Posterior vena cava (tissue), 2 donors: ENCODE measurements around the gene DLGAP1. TPM values are rescaled to one million over a fixed set of nuclear protein-coding genes. Genes with fewer than 3 reads are reported as not detected.

Source experiments
- DNase-seq: peaks from one replicate; pipeline ENCODE4 v3.0.0-alpha.2; 2020; ENCODE audit warnings: low spot score
- intact Hi-C, 2 donors: fragments of 100-400 bp; cut with DNase I; formaldehyde crosslinking; loops; one replicate each; pipeline versions ENCODE4 v1.14.1 to v1.14.2; 2022 to 2023
- total RNA-seq, 2 donors: library from RNA; stranded (reverse); fragmentation: NEBNext Ultra II Directional; extraction: Animal tissue kit (Norgen Biotek cat#: 25700); gene quantifications; one replicate each; pipeline ENCODE4 v1.2.1, GENCODE V29; 2021
- donor health status: DM: yes; HTN: yes; CAD: no.
- donor health status: DM: yes; HTN: yes; CAD: no.

The DLGAP1 gene
- total RNA-seq, 2 donors from 2014 or later, result 0.05 to 0.32 TPM

DNA sequence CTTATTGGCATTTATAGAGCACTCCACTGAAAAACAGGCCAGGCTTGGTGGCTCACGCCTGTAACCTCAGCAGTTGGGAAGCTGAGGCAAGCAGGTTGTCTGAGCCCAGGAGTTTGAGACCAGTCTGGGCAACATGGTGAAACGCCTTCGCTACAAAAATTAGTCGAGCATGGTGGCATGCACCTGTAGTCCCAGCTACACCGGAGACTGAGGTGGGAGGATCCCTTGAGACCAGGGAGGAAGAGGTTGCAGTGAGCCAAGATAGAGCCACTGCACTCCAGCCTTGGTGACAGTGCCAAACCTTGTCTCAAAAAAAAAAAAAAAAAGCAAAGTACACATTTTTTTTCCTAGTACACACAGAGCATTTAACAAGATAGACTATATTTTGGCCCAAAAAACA lies 909.0 kb downstream of the DLGAP1 start:
- intact Hi-C loops, result no loop called here
- DNase-seq, result no peak

DNA sequence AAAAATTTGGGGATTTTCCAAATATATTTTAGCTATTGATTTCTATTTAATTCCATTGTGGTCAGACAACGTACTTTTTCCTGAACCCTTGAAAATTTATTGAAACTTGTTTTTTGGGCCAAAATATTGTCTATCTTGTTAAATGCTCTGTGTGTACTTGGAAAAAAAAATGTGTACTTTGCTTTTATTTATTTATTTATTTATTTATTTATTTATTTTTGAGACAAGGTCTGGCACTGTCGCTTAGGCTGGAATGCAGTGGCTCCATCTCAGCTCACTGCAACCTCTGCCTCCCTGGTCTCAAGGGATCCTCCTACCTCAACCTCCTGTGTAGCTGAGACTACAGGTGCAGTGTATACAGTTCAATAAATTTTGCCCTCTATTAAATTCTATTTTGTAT lies 910.6 kb downstream of the DLGAP1 start:
- DNase-seq, result no peak
- intact Hi-C loops, result no loop called here

DNA sequence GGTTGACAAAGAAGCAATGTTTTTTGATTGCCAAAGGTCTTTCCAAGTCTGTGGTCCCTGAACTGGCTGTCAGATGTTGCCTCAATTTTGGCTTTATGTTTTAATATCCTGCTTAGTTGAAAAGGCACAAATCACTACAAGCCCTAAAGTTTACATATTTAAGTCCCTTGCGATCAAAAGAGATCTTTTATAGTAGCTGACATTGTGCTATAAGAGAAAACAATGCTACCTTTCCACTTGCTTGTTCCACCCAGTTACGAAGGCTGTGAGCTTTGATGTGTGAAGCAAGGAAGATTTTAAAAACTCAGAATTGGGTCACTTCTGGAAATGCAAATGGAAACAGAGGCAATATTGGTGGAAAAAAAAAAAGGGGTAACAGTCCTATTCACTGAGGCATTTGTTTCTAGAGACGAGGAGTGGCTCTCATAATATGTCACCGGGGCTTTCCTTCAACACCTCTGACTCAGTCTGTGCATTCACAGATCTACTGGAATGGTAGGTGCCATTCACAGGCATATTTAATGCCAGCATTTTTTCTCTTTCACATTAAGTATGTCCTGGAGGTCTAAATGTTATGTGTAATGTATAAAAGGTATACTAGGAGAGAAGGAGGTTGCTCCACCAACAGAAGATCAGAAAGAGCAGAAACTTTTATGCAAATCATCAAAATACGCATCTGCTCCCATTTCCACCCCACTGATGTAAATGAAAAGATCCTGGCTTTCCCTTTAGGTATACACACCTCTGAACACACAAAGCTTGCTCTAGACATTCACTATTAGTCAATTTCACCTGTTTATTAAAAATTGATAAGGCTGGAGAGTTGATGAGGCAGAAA lies 913.3 kb downstream of the DLGAP1 start:
- no peak for DNase-seq
- intact Hi-C loops, result no loop called here

GRCh38 chr18:3540805-3541548 lies 914.1 kb downstream of the DLGAP1 start:
- intact Hi-C loops, result no loop called here
- no peak for DNase-seq

DNA sequence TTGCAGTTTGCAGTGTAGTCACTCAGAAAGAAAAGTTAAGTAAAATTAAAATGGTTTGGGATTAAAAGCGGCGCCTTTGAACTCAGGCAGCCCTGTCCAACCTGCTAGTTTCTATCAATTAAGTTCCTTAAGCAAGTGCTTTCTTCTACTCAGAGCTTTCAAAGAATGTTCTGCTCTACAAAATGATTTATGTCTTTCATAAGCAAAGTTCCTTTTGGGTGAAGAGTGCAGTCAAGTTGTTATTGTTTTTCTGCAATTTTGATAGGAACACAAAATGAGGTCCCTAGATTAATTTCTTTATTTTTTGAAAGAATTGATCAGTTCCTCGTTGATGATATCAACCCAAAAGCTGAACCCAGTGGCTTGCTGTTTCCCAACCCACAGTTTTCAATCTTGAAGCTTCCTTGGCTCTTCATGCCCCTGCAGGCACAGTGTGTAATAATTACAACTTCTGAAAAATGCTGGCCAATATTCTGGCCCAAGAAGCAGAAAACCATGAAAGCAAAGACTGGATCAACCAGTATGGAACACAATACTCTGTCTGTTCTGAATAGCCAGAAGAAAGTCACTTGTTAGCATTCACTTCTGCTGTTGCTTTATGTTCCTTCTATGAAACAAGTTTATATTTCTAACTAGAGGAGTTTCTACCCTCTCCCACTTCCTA lies 916.0 kb downstream of the DLGAP1 start:
- intact Hi-C loops, result no loop called here
- DNase-seq, result no peak

DNA sequence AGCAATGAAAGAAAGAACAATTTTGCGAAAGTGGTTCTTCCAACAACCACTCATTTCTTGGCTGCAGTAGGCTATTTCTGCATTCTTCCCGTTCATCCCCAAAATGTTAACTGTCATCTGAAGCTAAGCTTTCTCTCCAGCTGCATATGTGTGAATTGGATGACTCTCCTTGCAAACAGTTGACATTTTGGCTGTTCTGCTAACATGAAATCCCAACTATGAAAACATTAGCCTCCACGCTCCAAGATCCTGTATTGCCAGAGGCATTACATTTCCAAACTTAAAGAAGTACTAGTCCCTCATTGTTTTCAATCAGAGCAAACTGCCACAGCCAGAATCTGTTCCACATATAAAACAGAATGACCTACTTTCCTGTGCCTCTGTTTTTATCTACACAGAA lies 916.7 kb downstream of the DLGAP1 start:
- intact Hi-C loops, result no loop called here
- no peak for DNase-seq

GRCh38 chr18:3530807-3531206 lies 924.3 kb downstream of the DLGAP1 start:
- no peak for DNase-seq
- intact Hi-C loops, result no loop called here

DNA sequence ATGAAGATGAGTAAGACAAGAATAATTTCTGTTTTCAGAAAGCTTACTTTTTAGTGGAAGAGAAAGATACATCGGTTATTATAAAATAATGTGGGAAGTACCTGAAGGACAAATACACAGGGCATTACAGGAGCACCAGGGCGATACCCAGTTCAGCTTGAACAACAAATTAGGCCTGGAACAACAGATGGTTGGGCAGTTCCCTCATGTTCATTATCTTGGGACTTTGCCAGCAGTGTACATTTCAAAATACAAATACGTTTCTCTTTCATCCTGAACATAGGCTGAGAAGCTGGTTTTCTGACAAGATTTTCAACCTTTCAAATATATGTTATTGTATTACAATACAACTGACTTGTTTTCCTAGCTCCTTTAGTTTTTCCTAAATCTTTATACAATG lies 925.5 kb downstream of the DLGAP1 start:
- DNase-seq, result no peak
- intact Hi-C loops, result no loop called here

- DNase-seq, result no peak
- intact Hi-C loops, result no loop called here
Observed at GRCh38 chr18:3529077-3529476, 926.0 kb downstream of the DLGAP1 start.

DNA sequence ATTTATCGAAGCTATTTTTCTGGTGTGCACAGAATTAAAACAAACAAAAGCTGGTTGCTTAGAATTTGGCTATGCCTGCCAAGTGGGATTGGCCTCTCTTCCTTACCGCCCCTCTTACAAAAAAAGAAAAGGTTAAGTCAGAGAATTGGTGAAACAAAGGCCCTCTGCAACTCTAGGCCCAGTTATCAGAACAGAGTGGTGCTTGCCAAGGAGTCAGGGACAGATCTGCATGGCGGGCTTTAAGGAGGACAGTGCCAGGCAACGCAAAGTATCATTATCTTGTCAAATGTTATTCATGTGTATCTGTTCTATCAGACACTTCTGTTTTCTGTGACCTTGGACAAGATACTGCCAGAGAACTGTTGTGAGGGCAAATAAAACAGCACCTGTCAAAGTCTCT lies 926.9 kb downstream of the DLGAP1 start:
- no peak for DNase-seq
- intact Hi-C loops, result no loop called here

DNA sequence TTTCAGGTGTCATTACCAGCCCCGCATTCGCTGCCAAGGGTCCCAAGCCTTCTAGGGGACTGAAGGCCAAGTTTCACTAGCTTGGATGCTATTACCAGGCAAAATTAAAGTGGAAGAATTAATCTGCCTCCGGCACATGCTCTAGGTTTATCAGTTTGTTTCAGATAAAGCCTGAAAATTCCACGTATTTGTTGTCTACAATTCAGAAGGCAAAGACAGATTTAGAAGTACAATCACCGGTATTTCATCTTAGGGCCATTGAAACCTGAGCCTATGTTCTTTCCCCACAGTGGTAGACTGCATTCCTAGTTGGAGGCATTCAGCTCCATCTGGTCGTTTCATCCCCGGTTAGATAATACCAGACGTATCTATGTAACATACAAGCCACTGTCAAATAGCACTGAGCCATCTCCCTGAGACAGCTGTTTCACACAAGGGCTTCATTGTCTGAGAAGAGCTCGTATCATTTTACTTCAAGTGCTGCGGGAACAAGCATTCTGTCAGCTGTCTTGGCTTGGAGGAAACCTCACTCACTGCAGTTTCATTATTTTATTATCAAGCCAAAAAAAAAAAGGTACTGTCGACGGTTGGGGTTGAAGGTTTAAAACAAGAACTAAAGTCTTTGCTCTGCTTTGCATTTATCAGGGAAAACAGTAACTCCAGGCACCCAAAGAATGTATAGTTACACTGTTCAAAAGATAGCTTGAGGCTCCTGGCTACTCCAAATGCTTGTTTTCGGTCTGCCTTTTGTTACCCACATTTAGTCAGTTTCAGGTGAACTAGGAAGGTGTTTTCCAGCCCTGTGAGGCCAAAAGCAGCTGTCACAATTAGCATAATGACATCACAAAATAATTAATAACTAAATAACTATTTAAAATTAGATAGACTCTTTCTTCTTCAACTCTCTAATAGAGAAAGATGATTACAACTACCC lies 928.4 kb downstream of the DLGAP1 start:
- intact Hi-C loops, result no loop called here
- DNase-seq, result no peak

GRCh38 chr18:3525870-3526420 lies 929.2 kb downstream of the DLGAP1 start:
- DNase-seq, result no peak
- intact Hi-C loops, result no loop called here

- intact Hi-C loops, result no loop called here
- DNase-seq, result no peak
Observed at GRCh38 chr18:3524706-3525105, 930.4 kb downstream of the DLGAP1 start.

DNA sequence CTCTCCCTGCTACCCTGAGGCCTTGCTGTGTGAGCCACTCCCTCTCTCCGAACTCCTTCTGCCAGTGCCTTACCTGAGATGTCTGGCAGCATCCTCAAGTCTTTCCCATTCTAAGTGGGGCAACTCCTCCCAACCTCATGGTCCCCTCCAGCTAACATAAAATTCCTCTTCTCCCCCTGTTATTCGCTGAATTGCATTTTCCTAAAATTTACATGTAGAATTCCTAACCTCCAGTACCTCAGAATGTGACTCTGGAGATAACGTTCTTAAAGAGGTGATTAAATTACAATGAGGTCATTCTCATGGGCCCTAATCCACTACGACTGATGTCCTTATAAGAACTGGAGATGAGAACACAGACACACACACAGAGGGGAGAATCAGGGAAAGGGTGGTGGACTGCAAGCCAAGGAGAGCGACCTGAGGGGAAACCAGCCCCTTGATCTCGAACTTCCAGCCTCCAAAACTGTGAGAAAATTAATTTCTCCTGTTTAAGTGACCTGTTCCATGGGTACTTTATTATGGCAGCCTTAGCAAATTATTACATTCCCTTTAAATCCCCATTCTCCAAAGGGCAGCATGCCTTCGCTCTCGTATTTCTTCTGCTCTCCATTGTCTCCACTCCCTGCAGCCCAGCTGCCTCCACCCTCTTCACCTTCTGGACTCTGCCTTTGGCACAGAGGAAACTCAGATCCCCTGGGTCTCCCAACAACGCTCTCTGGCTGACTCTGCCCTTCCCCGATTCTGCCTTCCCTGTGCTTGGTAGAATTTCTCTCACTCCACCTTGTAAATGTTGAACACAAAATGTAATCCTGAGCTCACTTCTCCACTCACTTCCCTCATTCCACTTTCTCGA lies 934.6 kb downstream of the DLGAP1 start:
- intact Hi-C loops, result no loop called here
- no peak for DNase-seq

- intact Hi-C loops, result no loop called here
Observed at GRCh38 chr18:3514312-3515216, 940.5 kb downstream of the DLGAP1 start.

DNA sequence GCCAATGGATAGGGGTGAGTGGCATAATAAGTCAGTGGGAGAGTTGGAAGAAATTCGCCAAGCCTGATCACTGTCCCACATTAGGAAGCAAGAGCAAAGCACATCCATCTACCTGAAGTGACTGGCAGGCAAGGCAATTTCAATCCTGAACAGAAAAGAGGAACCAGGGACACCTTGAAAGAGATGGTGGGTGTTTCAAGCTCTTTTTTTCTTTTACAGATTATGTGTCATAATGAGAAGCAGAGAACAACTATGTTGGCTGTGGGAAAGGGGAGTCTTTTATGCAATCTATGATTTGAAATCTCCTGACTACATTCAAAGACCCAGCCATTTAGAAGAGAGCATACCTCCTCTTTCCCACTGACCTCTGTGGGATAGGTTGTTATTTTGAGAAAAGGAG lies 941.6 kb downstream of the DLGAP1 start:
- intact Hi-C loops, result no loop called here
- no peak for DNase-seq

More at GRCh38 chr18:3514312-3515216, 940.5 kb downstream of the DLGAP1 start:
- DNase-seq, result no peak

DNA sequence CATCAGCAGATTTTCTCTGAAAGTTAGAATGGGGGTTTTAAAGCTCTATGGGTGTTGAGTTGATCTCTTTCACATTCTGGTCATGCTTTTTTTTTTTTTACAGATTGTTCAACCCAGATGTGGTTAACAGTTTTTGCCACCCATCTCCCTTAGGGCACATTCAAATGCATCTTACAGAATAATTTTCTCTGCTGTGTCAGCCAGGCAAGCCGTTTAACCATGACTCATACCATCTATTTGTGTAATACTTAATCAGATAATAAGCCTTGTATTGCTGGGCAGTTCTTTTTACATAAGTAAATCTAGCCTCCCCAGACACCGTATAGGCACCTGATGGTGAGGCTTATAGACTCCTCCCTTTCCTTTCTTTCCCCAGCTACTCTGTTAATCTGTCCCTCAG lies 943.1 kb downstream of the DLGAP1 start:
- no peak for DNase-seq
- intact Hi-C loops, result no loop called here
